ENCODE data around the gene DYNLRB1.
"Not testable (repeated sequence)": the region's sequence is repeated elsewhere in the genome, so short reads cannot be mapped to it uniquely, and the experiment has no call there.

DYNLRB1 gene

GRCh38 chr20:34518863-34519262 lies 2.6 kb downstream of the DYNLRB1 start:
- DNase-seq (ENCODE audit: low spot score in 2 of 2); ATAC-seq (ENCODE audit: low read depth); H3K4me3 Mint-ChIP-seq; H3K9me3 Mint-ChIP-seq; H3K27me3 Mint-ChIP-seq; H3K27ac Mint-ChIP-seq; H3K36me3 Mint-ChIP-seq: not testable (repeated sequence)
- H3K4me1 Mint-ChIP-seq = peaks cover 27% of the 10 kb centered on the region

- not testable (repeated sequence) for H3K27ac Mint-ChIP-seq; ATAC-seq (ENCODE audit: low read depth); H3K36me3 Mint-ChIP-seq; H3K9me3 Mint-ChIP-seq; H3K4me3 Mint-ChIP-seq; DNase-seq (ENCODE audit: low spot score in 2 of 2); H3K27me3 Mint-ChIP-seq
- peaks cover 21% of the 10 kb centered on the region for H3K4me1 Mint-ChIP-seq
Measured at GRCh38 chr20:34519841-34520240, 3.6 kb downstream of the DYNLRB1 start.

- DNase-seq (ENCODE audit: low spot score in 2 of 2) (peak; percentile 26 to 42), ATAC-seq (ENCODE audit: low read depth) (peak; percentile 78)
- peaks cover 12% of the 10 kb centered on the region for H3K36me3 Mint-ChIP-seq
- no peak overlapping the region for H3K4me3 Mint-ChIP-seq
- no peaks in the 10 kb centered on the region for H3K9me3 Mint-ChIP-seq
- H3K27ac Mint-ChIP-seq = peak overlapping the region; percentile 1
- H3K27me3 Mint-ChIP-seq = no peaks in the 10 kb centered on the region
- H3K4me1 Mint-ChIP-seq = peaks cover 16% of the 10 kb centered on the region
Measured at GRCh38 chr20:34522969-34523871, 7.0 kb downstream of the DYNLRB1 start.

GRCh38 chr20:34524426-34524825 lies 8.2 kb downstream of the DYNLRB1 start:
- H3K27me3 Mint-ChIP-seq = no peaks in the 10 kb centered on the region
- ATAC-seq (ENCODE audit: low read depth) = no peak
- H3K27ac Mint-ChIP-seq = no peak overlapping the region
- H3K9me3 Mint-ChIP-seq = no peaks in the 10 kb centered on the region
- DNase-seq (ENCODE audit: low spot score in 2 of 2) = no peak
- no peak overlapping the region for H3K4me3 Mint-ChIP-seq
- H3K36me3 Mint-ChIP-seq = peaks cover 13% of the 10 kb centered on the region
- peaks cover 11% of the 10 kb centered on the region for H3K4me1 Mint-ChIP-seq

- no peak overlapping the region for H3K4me3 Mint-ChIP-seq
- H3K36me3 Mint-ChIP-seq = peaks cover 13% of the 10 kb centered on the region
- H3K27me3 Mint-ChIP-seq = no peaks in the 10 kb centered on the region
- DNase-seq (ENCODE audit: low spot score in 2 of 2) = no peak
- no peaks in the 10 kb centered on the region for H3K9me3 Mint-ChIP-seq
- ATAC-seq (ENCODE audit: low read depth) = no peak
- peaks cover 11% of the 10 kb centered on the region for H3K4me1 Mint-ChIP-seq
- H3K27ac Mint-ChIP-seq = peak overlapping the region; percentile 17
Measured at GRCh38 chr20:34525342-34525708, 9.1 kb downstream of the DYNLRB1 start.

GRCh38 chr20:34525709-34526416 lies 9.6 kb downstream of the DYNLRB1 start:
- peaks cover 11% of the 10 kb centered on the region for H3K4me1 Mint-ChIP-seq
- H3K27me3 Mint-ChIP-seq = no peaks in the 10 kb centered on the region
- DNase-seq (ENCODE audit: low spot score in 2 of 2) (no peak), ATAC-seq (ENCODE audit: low read depth) (no peak)
- peaks cover 15% of the 10 kb centered on the region for H3K36me3 Mint-ChIP-seq
- no peak overlapping the region for H3K4me3 Mint-ChIP-seq
- H3K9me3 Mint-ChIP-seq = no peaks in the 10 kb centered on the region
- H3K27ac Mint-ChIP-seq = peak overlapping the region; percentile 17

GRCh38 chr20:34526466-34526865 lies 10.2 kb downstream of the DYNLRB1 start:
- H3K4me1 Mint-ChIP-seq = peaks cover 13% of the 10 kb centered on the region
- peaks cover 18% of the 10 kb centered on the region for H3K36me3 Mint-ChIP-seq
- no peak overlapping the region for H3K27ac Mint-ChIP-seq
- ATAC-seq (ENCODE audit: low read depth) = no peak
- no peaks in the 10 kb centered on the region for H3K9me3 Mint-ChIP-seq
- H3K27me3 Mint-ChIP-seq = no peaks in the 10 kb centered on the region
- no peak overlapping the region for H3K4me3 Mint-ChIP-seq
- DNase-seq (ENCODE audit: low spot score in 2 of 2) = no peak

GRCh38 chr20:34527016-34527415 lies 10.8 kb downstream of the DYNLRB1 start:
- H3K36me3 Mint-ChIP-seq = peaks cover 19% of the 10 kb centered on the region
- H3K27ac Mint-ChIP-seq = no peak overlapping the region
- ATAC-seq (ENCODE audit: low read depth) = no peak
- peaks cover 14% of the 10 kb centered on the region for H3K4me1 Mint-ChIP-seq
- no peak for DNase-seq (ENCODE audit: low spot score in 2 of 2)
- no peaks in the 10 kb centered on the region for H3K27me3 Mint-ChIP-seq
- H3K9me3 Mint-ChIP-seq = no peaks in the 10 kb centered on the region
- H3K4me3 Mint-ChIP-seq = no peak overlapping the region

DNA sequence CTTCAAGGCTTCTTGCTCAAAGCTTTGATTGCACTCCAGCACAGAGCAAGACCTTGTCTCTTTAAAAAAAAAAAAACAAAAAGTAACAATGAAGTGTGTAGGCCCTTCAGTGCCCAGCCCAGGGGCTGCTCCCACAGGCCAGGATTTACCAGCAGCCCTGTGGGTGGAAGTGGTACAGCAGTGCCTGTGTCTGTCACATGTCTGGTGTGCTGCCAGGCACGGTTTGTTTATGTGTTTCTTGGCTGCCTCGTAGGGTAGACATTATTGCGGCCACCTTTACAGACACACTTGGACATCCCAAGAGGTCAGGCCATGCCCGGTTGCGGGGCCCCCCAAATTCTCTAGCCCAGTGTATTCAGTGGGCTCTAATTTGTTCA lies 12.7 kb downstream of the DYNLRB1 start:
- Mint-ChIP-seq H3K4me1 (peaks cover 7% of the 10 kb centered on the region), H3K27ac (no peak overlapping the region), H3K9me3 (no peaks in the 10 kb centered on the region), H3K27me3 (no peaks in the 10 kb centered on the region), H3K4me3 (no peak overlapping the region), H3K36me3 (peaks cover 14% of the 10 kb centered on the region)
- DNase-seq (ENCODE audit: low spot score in 2 of 2) (no peak), ATAC-seq (ENCODE audit: low read depth) (no peak)

GRCh38 chr20:34529742-34530141 lies 13.5 kb downstream of the DYNLRB1 start:
- ATAC-seq (ENCODE audit: low read depth) (no peak), DNase-seq (ENCODE audit: low spot score in 2 of 2) (no peak)
- peaks cover 20% of the 10 kb centered on the region for H3K36me3 Mint-ChIP-seq
- no peak overlapping the region for H3K4me3 Mint-ChIP-seq
- H3K27me3 Mint-ChIP-seq = no peaks in the 10 kb centered on the region
- no peak overlapping the region for H3K27ac Mint-ChIP-seq
- H3K9me3 Mint-ChIP-seq = no peaks in the 10 kb centered on the region
- H3K4me1 Mint-ChIP-seq = peaks cover 7% of the 10 kb centered on the region

GRCh38 chr20:34530342-34530741 lies 14.1 kb downstream of the DYNLRB1 start:
- peak overlapping the region; percentile 25 for H3K27ac Mint-ChIP-seq
- H3K36me3 Mint-ChIP-seq = peaks cover 23% of the 10 kb centered on the region
- DNase-seq (ENCODE audit: low spot score in 2 of 2) (no peak), ATAC-seq (ENCODE audit: low read depth) (no peak)
- H3K4me1 Mint-ChIP-seq = peaks cover 6% of the 10 kb centered on the region
- H3K4me3 Mint-ChIP-seq = no peak overlapping the region
- H3K9me3 Mint-ChIP-seq = no peaks in the 10 kb centered on the region
- H3K27me3 Mint-ChIP-seq = no peaks in the 10 kb centered on the region

- ATAC-seq (ENCODE audit: low read depth) = no peak
- peaks cover 26% of the 10 kb centered on the region for H3K36me3 Mint-ChIP-seq
- H3K27me3 Mint-ChIP-seq = no peaks in the 10 kb centered on the region
- no peak overlapping the region for H3K27ac Mint-ChIP-seq
- no peak for DNase-seq (ENCODE audit: low spot score in 2 of 2)
- peaks cover 4% of the 10 kb centered on the region for H3K4me1 Mint-ChIP-seq
- H3K9me3 Mint-ChIP-seq = no peaks in the 10 kb centered on the region
- H3K4me3 Mint-ChIP-seq = no peak overlapping the region
Measured at GRCh38 chr20:34531608-34532265, 15.5 kb downstream of the DYNLRB1 start.

GRCh38 chr20:34532320-34532719 lies 16.1 kb downstream of the DYNLRB1 start:
- no peaks in the 10 kb centered on the region for H3K9me3 Mint-ChIP-seq
- no peak for ATAC-seq (ENCODE audit: low read depth)
- no peak overlapping the region for H3K27ac Mint-ChIP-seq
- DNase-seq (ENCODE audit: low spot score in 2 of 2) = no peak
- peaks cover 4% of the 10 kb centered on the region for H3K4me1 Mint-ChIP-seq
- no peaks in the 10 kb centered on the region for H3K27me3 Mint-ChIP-seq
- peaks cover 29% of the 10 kb centered on the region for H3K36me3 Mint-ChIP-seq
- no peak overlapping the region for H3K4me3 Mint-ChIP-seq

- Mint-ChIP-seq H3K27ac (no peak overlapping the region), H3K9me3 (no peaks in the 10 kb centered on the region), H3K4me1 (peaks cover 4% of the 10 kb centered on the region), H3K36me3 (peaks cover 30% of the 10 kb centered on the region), H3K4me3 (no peak overlapping the region), H3K27me3 (no peaks in the 10 kb centered on the region)
- no peak for DNase-seq (ENCODE audit: low spot score in 2 of 2)
- no peak for ATAC-seq (ENCODE audit: low read depth)
Measured at GRCh38 chr20:34532756-34533155, 16.5 kb downstream of the DYNLRB1 start.

Measured in memory B cell (primary cell).